ENCODE measurements around the gene COX6B2.

Gene COX6B2

GRCh38 chr19:55362174-55362989 lies 7.9 kb upstream of the COX6B2 start:
- no peak for DNase-seq

GRCh38 chr19:55360902-55361301 lies 6.4 kb upstream of the COX6B2 start:
- no peak for DNase-seq

GRCh38 chr19:55358943-55359908 lies 4.7 kb upstream of the COX6B2 start:
- peak; percentile 27 to 90 for DNase-seq

- no peak for DNase-seq
Measured at GRCh38 chr19:55358493-55358892, 4.0 kb upstream of the COX6B2 start.

- no peak for DNase-seq
Measured at GRCh38 chr19:55355213-55355821, 798 bp upstream of the COX6B2 start.

GRCh38 chr19:55353803-55354697 lies 469 bp downstream of the COX6B2 start:
- DNase-seq, result peak in 1 of 2 experiments; percentile 56

GRCh38 chr19:55353356-55353802 lies 1.1 kb downstream of the COX6B2 start:
- no peak for DNase-seq

GRCh38 chr19:55352549-55353145 lies 1.9 kb downstream of the COX6B2 start:
- no peak for DNase-seq

- no peak for DNase-seq
Measured at GRCh38 chr19:55352040-55352439, 2.5 kb downstream of the COX6B2 start.

- no peak for DNase-seq
Measured at GRCh38 chr19:55350620-55351315, 3.8 kb downstream of the COX6B2 start.

- no peak for DNase-seq
Measured at GRCh38 chr19:55348317-55349034, 6.0 kb downstream of the COX6B2 start.

- DNase-seq, result no peak
Measured at GRCh38 chr19:55347442-55348009, 7.0 kb downstream of the COX6B2 start.

- DNase-seq, result no peak
Measured at GRCh38 chr19:55346725-55347441, 7.6 kb downstream of the COX6B2 start.

- no peak for DNase-seq
Measured at GRCh38 chr19:55345818-55346724, 8.4 kb downstream of the COX6B2 start.

GRCh38 chr19:55345101-55345817 lies 9.3 kb downstream of the COX6B2 start:
- no peak for DNase-seq

- peak in 1 of 2 experiments; percentile 57 for DNase-seq
Measured at GRCh38 chr19:55344444-55344843, 10.1 kb downstream of the COX6B2 start.

Measured in NCI-H446 (cell line).